B cell (primary cell): Measurements from ENCODE around the gene POMP. TPM values are rescaled to one million over a fixed set of nuclear protein-coding genes. Genes with fewer than 3 reads are reported as not detected.
"Not testable (repeated sequence)": the region's sequence is repeated elsewhere in the genome, so short reads cannot be mapped to it uniquely, and the experiment has no call there.

Source experiments
- ATAC-seq: fragments of 200-7000 bp; cut with Tn5 transposase; one replicate; pipeline ENCODE4 v1.10.0; 2021; ENCODE audit warnings: low read depth, mild to moderate bottlenecking, moderate number of reproducible peaks, moderate library complexity
- CTCF ChIA-PET: fragments of 350-600 bp; sonication (Branson Sonifier 250); formaldehyde crosslinking; loops from one replicate; lab custom pipeline; 2021; ENCODE audit warnings: antibody characterized with exemption, inconsistent platforms; lab: Charles Lee
- POLR2A ChIA-PET: fragments of 350-600 bp; sonication (Branson Sonifier 250); formaldehyde crosslinking; loops from one replicate; lab custom pipeline; 2021; ENCODE audit warnings: antibody characterized with exemption; lab: Charles Lee
- DNase-seq: peaks from one replicate; pipeline ENCODE4 v3.0.0; 2013
- H2AFZ ChIP-seq: 2 replicates; pipeline ENCODE4 v1.6.1; 2012; ENCODE audit warnings: mild to moderate bottlenecking, low read depth, low read length; ENCODE audit not compliant: insufficient read depth, poor library complexity, severe bottlenecking
- H3K27ac ChIP-seq, 2 donors: 1 replicate in 1 of 2; 2 replicates in 1 of 2; pipeline ENCODE4 v1.5.1; 2012 to 2013; ENCODE audit warnings: low read length in 2 of 2, mild to moderate bottlenecking in 2 of 2, moderate library complexity in 1 of 2
- H3K27me3 ChIP-seq, 4 experiments: fragments of 200-600 bp in 1 of 4; sonication (generic) in 1 of 4; replicated peaks in 1 of 4; 1 replicate in 2 of 4; 2 replicates in 2 of 4; pipeline versions ENCODE4 v1.6.1 to v1.7.0; 2013 to 2016; ENCODE audit warnings: low read length in 3 of 4, mild to moderate bottlenecking in 2 of 4, mixed read lengths in 1 of 4, moderate library complexity in 1 of 4; ENCODE audit not compliant: insufficient read depth in 4 of 4, control insufficient read depth in 3 of 4; ENCODE audit errors: control extremely low read depth in 1 of 4
- H3K36me3 ChIP-seq, 2 experiments: replicated peaks in 1 of 2; 1 replicate in 1 of 2; 2 replicates in 1 of 2; pipeline versions ENCODE4 v1.6.1 to v1.7.1; 2013; ENCODE audit warnings: low read length in 1 of 2; ENCODE audit not compliant: insufficient read depth in 2 of 2, control insufficient read depth in 1 of 2; ENCODE audit errors: control extremely low read depth in 1 of 2, extremely low read depth in 1 of 2
- H3K4me1 ChIP-seq, 2 donors: fragments of 200-600 bp in 1 of 2; sonication (generic) in 1 of 2; 1 replicate in 1 of 2; 2 replicates in 1 of 2; pipeline versions ENCODE4 v1.5.1 to v1.6.1; 2013 to 2017; ENCODE audit warnings: low read length in 2 of 2; ENCODE audit not compliant: control insufficient read depth in 2 of 2, insufficient read depth in 2 of 2
- H3K4me2 ChIP-seq: replicated peaks from 2 replicates; pipeline ENCODE3; 2012; ENCODE audit warnings: mild to moderate bottlenecking, low read depth, low read length; ENCODE audit not compliant: poor library complexity, severe bottlenecking
- H3K4me3 ChIP-seq, 5 experiments: fragments of 200-600 bp in 1 of 5; sonication (generic) in 1 of 5; 1 replicate in 3 of 5; 2 replicates in 2 of 5; pipeline versions ENCODE4 v1.5.1 to v1.7.0; 2011 to 2016; ENCODE audit warnings: low read length in 4 of 5, mild to moderate bottlenecking in 4 of 5, low read depth in 2 of 5, control low read depth in 1 of 5, moderate library complexity in 1 of 5; ENCODE audit not compliant: insufficient read depth in 1 of 5; ENCODE audit errors: control extremely low read depth in 1 of 5, extremely low read depth in 1 of 5
- H3K79me2 ChIP-seq: fragments of 200-600 bp; sonication (generic); one replicate; pipeline ENCODE4 v1.6.0; 2016; ENCODE audit warnings: low read length; ENCODE audit not compliant: control insufficient read depth, insufficient read depth
- H3K9ac ChIP-seq: fragments of 200-600 bp; sonication (generic); 2 replicates; pipeline ENCODE4 v1.6.1; 2017; ENCODE audit warnings: mild to moderate bottlenecking, low read length, moderate library complexity
- H3K9me3 ChIP-seq, 3 donors: one replicate each; pipeline versions ENCODE4 v1.6.1 to v1.7.1; 2013; ENCODE audit warnings: low read length in 2 of 3; ENCODE audit not compliant: control insufficient read depth in 2 of 3, insufficient read depth in 1 of 3; ENCODE audit errors: control extremely low read depth in 1 of 3
- H4K20me1 ChIP-seq: 2 replicates; pipeline ENCODE4 v1.6.0; 2012; ENCODE audit warnings: mild to moderate bottlenecking, low read length; ENCODE audit not compliant: insufficient read depth, control insufficient read depth, poor library complexity, severe bottlenecking
- H3K27ac Mint-ChIP-seq: one replicate; pipeline ENCODE4 v1.8.0; 2021; ENCODE audit warnings: mixed read lengths
- H3K27me3 Mint-ChIP-seq: one replicate; pipeline ENCODE4 v1.8.0; 2021; ENCODE audit warnings: mixed read lengths
- H3K4me1 Mint-ChIP-seq: one replicate; pipeline ENCODE4 v1.8.0; 2021; ENCODE audit warnings: mixed read lengths
- H3K4me3 Mint-ChIP-seq: one replicate; pipeline ENCODE4 v1.8.0; 2021; ENCODE audit warnings: mixed read lengths
- H3K9me3 Mint-ChIP-seq: one replicate; pipeline ENCODE4 v1.8.0; 2022; ENCODE audit warnings: mixed read lengths; ENCODE audit not compliant: insufficient read depth
- CTCF ChIP-seq: fragments of 200-600 bp; IDR thresholded peaks from one replicate; pipeline ENCODE4 v1.8.0; 2022; ENCODE audit warnings: antibody characterized with exemption, mild to moderate bottlenecking
- EZH2 ChIP-seq: IDR thresholded peaks from 2 replicates; pipeline ENCODE4 v1.6.1; 2012; ENCODE audit warnings: borderline replicate concordance, low read depth, mild to moderate bottlenecking, moderate library complexity, low read length; ENCODE audit not compliant: insufficient read depth, poor library complexity, severe bottlenecking
- WGBS: methylation state at CpG from one replicate; pipeline ENCODE4 v1.1.5; 2013; ENCODE audit warnings: missing lambda C conversion rate; ENCODE audit not compliant: insufficient coverage; 5-methylcytosine and 5-hydroxymethylcytosine counted together
- intact Hi-C: fragments of 100-400 bp; cut with micrococcal nuclease; formaldehyde crosslinking; loops from one replicate; pipeline ENCODE4 v1.10.0; 2022
- polyA plus RNA-seq: library from polyadenylated mRNA; depleted of rRNA; stranded (reverse); fragments of >200 nt; gene quantifications from 2 replicates; pipeline ENCODE4 v1.2.3, GENCODE V29; 2012
- total RNA-seq, 2 donors: library from RNA; stranded (reverse); fragments of 120-200 nt in 1 of 2; gene quantifications; 1 replicate in 1 of 2; 2 replicates in 1 of 2; pipeline versions ENCODE4 v1.2.3 to v1.2.4, GENCODE V29; 2013 to 2022

Gene POMP
- total and polyA plus RNA-seq, 2 donors (not counting 1 experiment from before 2014, with no cell fraction given) = 14.0 to 28.7 TPM

- H3K27ac Mint-ChIP-seq = no peak overlapping the region
- POLR2A ChIA-PET = no interaction called here
Observed at GRCh38 chr13:28685892-28686291, 27.0 kb downstream of the POMP start.

DNA sequence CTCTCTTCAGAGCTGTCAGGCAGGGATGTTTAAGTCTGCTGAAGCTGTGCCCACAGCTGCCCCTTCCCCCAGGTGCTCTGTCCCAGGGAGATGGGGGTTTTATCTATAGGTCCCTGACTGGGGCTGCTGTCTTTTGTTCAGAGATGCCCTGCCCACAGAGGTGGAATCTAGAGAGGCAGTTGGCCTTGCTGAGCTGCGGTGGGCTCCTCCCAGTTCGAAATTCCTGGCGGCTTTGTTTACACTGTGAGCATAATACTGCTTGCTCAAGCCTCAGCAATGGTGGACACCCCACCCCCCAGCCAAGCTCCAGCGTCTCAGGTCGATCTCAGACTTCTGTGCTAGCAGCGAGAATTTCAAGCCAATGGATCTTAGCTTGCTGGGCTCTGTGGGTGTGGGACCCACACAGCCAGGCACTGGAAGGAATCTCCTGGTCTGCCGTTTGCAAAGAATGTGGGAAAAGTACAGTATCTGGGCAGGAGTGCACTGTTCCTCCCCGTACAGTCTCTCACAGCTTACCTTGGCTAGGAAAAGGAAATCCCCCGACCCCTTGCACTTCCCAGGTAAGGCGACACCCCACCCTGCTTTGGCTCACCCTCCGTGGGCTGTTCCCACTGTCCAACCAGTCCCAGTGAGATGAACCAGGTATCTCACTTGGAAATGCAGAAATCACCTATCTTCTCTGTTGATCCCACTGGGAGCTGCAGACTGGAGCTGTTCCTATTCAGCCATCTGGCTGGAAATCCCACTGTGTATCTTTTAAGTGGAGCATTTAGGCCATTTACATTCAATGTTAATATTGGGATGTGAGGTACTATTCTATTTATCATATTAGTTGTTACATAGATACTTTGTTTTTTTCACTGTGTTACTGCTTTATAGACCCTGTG, 34.9 kb downstream of the POMP start:
- H3K36me3 ChIP-seq, ATAC-seq, H4K20me1 ChIP-seq, H3K9ac ChIP-seq, H3K4me1 ChIP-seq, CTCF ChIA-PET, H3K9me3 Mint-ChIP-seq, H3K9me3 ChIP-seq, H3K4me2 ChIP-seq, DNase-seq, H3K4me1 Mint-ChIP-seq, H3K27ac Mint-ChIP-seq, intact Hi-C loops, H2AFZ ChIP-seq, H3K27ac ChIP-seq, H3K4me3 Mint-ChIP-seq, H3K27me3 ChIP-seq, H3K79me2 ChIP-seq, POLR2A ChIA-PET, H3K27me3 Mint-ChIP-seq, H3K4me3 ChIP-seq: not testable (repeated sequence)
- 95% methylated on average over 9 of the region's 11 CpGs for whole genome bisulfite sequencing

More at GRCh38 chr13:28685892-28686291, 27.0 kb downstream of the POMP start:
- CTCF ChIA-PET = interaction anchor here (1.1 kb wide), 1 partner anchor 15 kb away, joined by 3 read pairs; no protein-coding TSS in a partner anchor
- no peak overlapping the region for H3K4me3 ChIP-seq
- H3K27me3 ChIP-seq = no peaks in the 10 kb centered on the region
- H3K4me2 ChIP-seq = no peak overlapping the region
- H3K79me2 ChIP-seq = no peaks in the 10 kb centered on the region
- DNase-seq (no peak), ATAC-seq (no peak)
- no peak for TF ChIP-seq CTCF
- no peak for TF ChIP-seq EZH2
- H3K4me1 Mint-ChIP-seq = no peaks in the 10 kb centered on the region
- H3K9me3 ChIP-seq = peaks cover 0 to 2% (median 0%) of the 10 kb centered on the region in 3 donors
- peaks cover 2% of the 10 kb centered on the region for H3K9me3 Mint-ChIP-seq
- no peak overlapping the region for H3K4me3 Mint-ChIP-seq
- H3K9ac ChIP-seq = no peak overlapping the region
- H3K36me3 ChIP-seq = peaks cover 0 to under 1% of the 10 kb centered on the region in 2 experiments
- H2AFZ ChIP-seq = no peak overlapping the region
- intact Hi-C loops = no loop called here
- WGBS = no CpG with 5 or more reads among the region's 3 CpGs
- H3K4me1 ChIP-seq = no peaks in the 10 kb centered on the region
- no peak overlapping the region for H3K27ac ChIP-seq
- no peaks in the 10 kb centered on the region for H3K27me3 Mint-ChIP-seq
- no peaks in the 10 kb centered on the region for H4K20me1 ChIP-seq
